GM12872 (cell line): ENCODE measurements around the gene MAGI1.

ENCODE experiments used
- CTCF ChIP-seq: IDR thresholded peaks from 3 replicates; pipeline ENCODE4 v1.5.1; 2011; ENCODE audit warnings: low read depth, mild to moderate bottlenecking, low read length, moderate library complexity; ENCODE audit not compliant: insufficient read depth

The MAGI1 gene

GRCh38 chr3:65924762-65925161 is 114.0 kb downstream of the MAGI1 start:
- no peak for TF ChIP-seq CTCF

DNA sequence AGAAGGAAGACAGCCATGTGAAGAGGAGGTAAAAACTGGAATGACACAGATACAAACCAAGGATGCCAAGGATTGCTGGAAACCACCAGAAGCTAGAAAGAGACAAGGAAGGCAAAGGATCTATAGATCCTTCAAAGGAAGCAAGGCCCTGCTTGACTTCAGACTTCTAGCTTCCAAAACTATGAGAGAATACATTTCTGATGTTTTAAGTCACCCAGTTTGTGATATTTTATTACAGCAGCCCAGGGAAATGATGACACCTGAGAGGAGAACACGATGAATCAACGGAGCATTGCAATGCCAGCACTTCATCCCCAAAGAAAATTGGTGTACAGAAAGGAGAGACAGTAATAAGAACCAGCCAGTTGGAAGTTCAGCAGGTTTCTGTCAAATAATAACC is 116.3 kb downstream of the MAGI1 start:
- TF ChIP-seq CTCF, result no peak

DNA sequence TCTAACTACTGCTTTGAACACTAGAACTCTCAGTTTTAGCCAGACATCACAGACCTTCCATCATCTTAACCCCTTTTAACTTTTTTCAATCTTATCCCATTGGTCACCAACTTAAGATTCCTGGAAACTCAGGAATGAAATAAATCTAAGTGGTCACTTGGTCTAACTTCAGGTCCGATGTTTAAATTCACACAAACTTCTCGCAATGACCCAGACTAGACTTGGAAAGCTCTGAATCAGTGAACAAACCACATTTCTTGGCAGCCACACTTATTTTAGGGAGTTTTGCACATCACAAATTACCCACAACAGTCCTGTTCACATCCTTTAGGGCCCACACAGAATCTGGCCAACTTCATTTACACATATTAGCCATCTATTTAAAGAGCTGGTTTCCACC is 118.9 kb downstream of the MAGI1 start:
- TF ChIP-seq CTCF, result no peak

- no peak for TF ChIP-seq CTCF
These were observed 123.2 kb downstream of the MAGI1 start for GRCh38 chr3:65915477-65915876.

DNA sequence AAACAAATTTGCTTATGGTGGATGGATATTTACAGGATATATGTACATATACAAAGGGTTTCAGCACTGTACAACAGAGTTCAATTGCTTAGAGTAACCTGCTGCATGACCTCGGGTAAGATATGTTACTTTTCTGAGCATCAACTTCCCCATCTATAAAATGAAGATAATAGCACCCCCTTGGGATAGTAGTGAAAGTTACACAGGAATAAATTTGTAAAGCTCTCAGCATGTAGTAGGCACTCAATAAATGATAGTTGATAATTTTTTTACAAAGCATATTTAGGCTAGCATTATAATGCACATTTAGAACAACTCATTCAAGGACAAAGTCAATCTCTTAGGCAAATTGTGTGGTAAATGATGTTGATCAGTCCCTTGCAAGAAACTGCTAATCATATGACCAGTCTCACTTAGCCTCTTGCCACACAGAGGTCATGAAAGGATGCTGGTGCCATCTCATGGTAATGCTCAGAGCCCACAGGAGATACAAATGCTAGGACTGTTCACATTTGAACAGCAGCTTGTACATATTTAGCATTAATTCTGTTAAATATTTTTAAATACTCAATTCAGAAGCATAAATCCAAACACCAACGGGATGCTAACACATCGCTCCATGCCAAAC is 123.9 kb downstream of the MAGI1 start:
- TF ChIP-seq CTCF, result no peak

GRCh38 chr3:65914032-65914739 is 124.5 kb downstream of the MAGI1 start:
- no peak for TF ChIP-seq CTCF

- no peak for TF ChIP-seq CTCF
These were observed 126.1 kb downstream of the MAGI1 start for GRCh38 chr3:65912647-65913046.
